GM19452 (cell line): Measurements from ENCODE around the gene MZF1.
A peak's percentile ranks its signal among the peaks of the same experiment; 100 is the strongest.

Source experiments
- ATAC-seq: cut with Tn5 transposase; IDR thresholded peaks from one replicate; pipeline ENCODE4 v1.9.1; 2021; ENCODE audit not compliant: unreplicated experiment

The MZF1 gene

DNA sequence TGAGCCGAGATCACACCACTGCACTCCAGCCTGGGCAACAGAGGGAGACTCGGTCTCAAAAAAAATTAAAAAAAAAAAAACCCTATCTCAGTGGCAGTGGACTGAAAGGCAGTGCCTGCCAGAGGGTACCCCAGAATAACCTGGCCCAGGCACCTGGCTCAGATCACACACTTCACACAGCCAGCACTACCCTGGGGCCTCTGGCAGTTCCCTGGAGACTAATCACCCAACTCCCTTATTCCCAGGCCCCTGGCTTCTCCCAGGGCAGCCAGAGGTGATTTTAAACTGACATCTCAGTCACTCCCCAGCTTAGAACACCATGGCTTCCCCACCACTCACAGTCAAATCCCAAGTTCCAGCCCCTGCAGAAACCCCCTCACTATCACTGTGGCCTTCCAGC, 57.9 kb downstream of the MZF1 start:
- no peak for ATAC-seq

- ATAC-seq: no peak
These were observed 58.5 kb downstream of the MZF1 start for GRCh38 chr19:58514564-58515022.

DNA sequence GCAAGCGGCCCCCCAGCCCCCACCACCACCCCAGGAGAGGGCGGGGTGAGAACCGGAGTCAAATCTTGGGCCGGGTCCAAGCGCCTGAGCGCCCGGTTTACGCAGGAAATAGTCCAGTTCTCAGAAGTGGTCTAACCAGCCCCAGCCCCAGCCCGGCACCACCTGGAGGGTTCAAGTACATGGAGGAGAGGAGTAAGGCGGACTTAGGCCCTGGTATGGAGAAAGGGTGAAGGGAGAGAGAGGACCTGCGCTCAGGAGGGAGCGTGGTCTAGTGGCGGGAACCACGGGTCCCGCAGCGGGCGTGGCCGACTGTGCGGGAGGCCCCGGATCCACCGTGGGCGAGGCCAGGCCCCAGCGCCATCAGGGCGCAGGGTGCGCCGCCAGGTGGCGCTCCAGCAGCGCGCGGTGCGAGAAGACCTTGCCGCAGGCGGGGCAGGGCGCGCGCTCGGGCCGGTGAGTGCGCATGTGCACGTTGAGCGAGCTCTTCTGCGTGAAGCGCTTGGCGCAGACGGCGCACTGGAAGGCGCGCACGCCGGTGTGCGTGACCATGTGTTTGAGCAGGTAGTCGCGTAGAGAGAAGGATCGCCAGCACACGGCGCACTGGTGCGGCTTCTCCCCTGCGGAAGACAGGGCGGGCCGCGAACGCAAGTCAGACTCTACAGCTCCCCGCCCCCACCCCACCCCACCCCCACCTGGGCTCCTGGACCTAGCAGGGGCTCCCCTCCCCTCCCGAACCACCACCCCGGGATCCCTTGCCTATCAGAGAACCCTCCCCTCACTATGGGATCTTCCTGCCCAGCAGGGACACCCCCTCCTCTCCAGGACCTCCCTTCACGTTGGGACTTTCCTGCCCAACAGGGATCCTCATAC, 59.2 kb downstream of the MZF1 start:
- peak; percentile 83 for ATAC-seq

GRCh38 chr19:58513213-58513693, 59.9 kb downstream of the MZF1 start:
- ATAC-seq: no peak
